Endothelial cell of umbilical vein (primary cell): ENCODE data around the gene AACS. TPM values are rescaled to one million over a fixed set of nuclear protein-coding genes. Genes with fewer than 3 reads are reported as not detected.

Experiments used
- BruUV-seq: library from RNA; stranded (reverse); fragments of 400-500 nt; replicated peaks from 2 replicates; lab custom pipeline; 2021; lab: Mats Ljungman, UMichigan
- CTCF ChIA-PET: fragments of 300-600, 350-600 bp; sonication (Branson Sonifier 250); formaldehyde crosslinking; loops from one replicate; lab custom pipeline; 2021; ENCODE audit warnings: antibody characterized with exemption, inconsistent platforms; lab: Charles Lee
- POLR2A ChIA-PET: fragments of 300-600, 350-600 bp; sonication (Branson Sonifier 250); formaldehyde crosslinking; loops from one replicate; lab custom pipeline; 2021; ENCODE audit warnings: antibody characterized with exemption, inconsistent platforms; lab: Charles Lee
- DNase-seq: peaks from one replicate; pipeline ENCODE4 v3.0.0-alpha.2; 2011; ENCODE audit warnings: low read depth, low spot score
- FAIRE-seq: peaks from 2 replicates; lab custom pipeline; 2011; peaks lifted over from hg19 to GRCh38; lab: Jason Lieb, UNC
- H2AFZ ChIP-seq: 2 replicates; pipeline ENCODE4 v1.6.0; 2012; ENCODE audit warnings: low read depth, low read length, control low read depth, inconsistent platforms
- H3K27ac ChIP-seq: 2 replicates; pipeline ENCODE4 v1.5.1; 2011; ENCODE audit warnings: low read depth, mild to moderate bottlenecking, control low read depth, low read length, moderate library complexity; ENCODE audit not compliant: insufficient read depth
- H3K27me3 ChIP-seq, 2 experiments: 2 replicates each; pipeline versions ENCODE4 v1.6.0 to v1.6.1; 2011; ENCODE audit warnings: low read length in 2 of 2, mixed read lengths in 1 of 2; ENCODE audit not compliant: control insufficient read depth in 2 of 2, insufficient read depth in 2 of 2
- H3K36me3 ChIP-seq, 2 experiments: 2 replicates in 1 of 2; 3 replicates in 1 of 2; pipeline ENCODE4 v1.5.1; 2011; ENCODE audit warnings: low read length in 2 of 2, mild to moderate bottlenecking in 1 of 2, moderate library complexity in 1 of 2; ENCODE audit not compliant: control insufficient read depth in 2 of 2, insufficient read depth in 2 of 2; ENCODE audit errors: extremely low read depth in 1 of 2
- H3K4me1 ChIP-seq: 3 replicates; pipeline ENCODE4 v1.5.1; 2011; ENCODE audit warnings: mild to moderate bottlenecking, low read length; ENCODE audit not compliant: control insufficient read depth, insufficient read depth; ENCODE audit errors: extremely low read depth
- H3K4me2 ChIP-seq: 2 replicates; pipeline ENCODE4 v1.6.1; 2011; ENCODE audit warnings: low read length, control low read depth, mixed read lengths; ENCODE audit not compliant: insufficient read depth
- H3K4me3 ChIP-seq, 3 experiments: fragments of 200-600 bp in 1 of 3; sonication (generic), shearing (Covaris generic) in 1 of 3; replicated peaks in 1 of 3; 2 replicates each; pipeline ENCODE4 v1.5.1; 2011 to 2016; ENCODE audit warnings: control low read depth in 3 of 3, low read length in 3 of 3, mild to moderate bottlenecking in 2 of 3, inconsistent platforms in 1 of 3, low read depth in 1 of 3, moderate library complexity in 1 of 3; ENCODE audit not compliant: insufficient read depth in 1 of 3
- H3K79me2 ChIP-seq: 2 replicates; pipeline ENCODE4 v1.6.0; 2012; ENCODE audit warnings: low read length, inconsistent platforms; ENCODE audit not compliant: control insufficient read depth, insufficient read depth
- H3K9ac ChIP-seq: replicated peaks from 2 replicates; pipeline ENCODE3; 2011; ENCODE audit warnings: low read length, control low read depth; ENCODE audit not compliant: insufficient read depth; ENCODE audit errors: extremely low read depth
- H3K9me1 ChIP-seq: replicated peaks from 3 replicates; pipeline ENCODE4 v1.6.0; 2011; ENCODE audit warnings: mild to moderate bottlenecking, low read length; ENCODE audit not compliant: control insufficient read depth, insufficient read depth; ENCODE audit errors: extremely low read depth
- H3K9me3 ChIP-seq: replicated peaks from 2 replicates; pipeline ENCODE4 v1.5.1; 2012; ENCODE audit warnings: low read length, inconsistent platforms; ENCODE audit not compliant: control insufficient read depth, insufficient read depth
- H4K20me1 ChIP-seq: replicated peaks from 2 replicates; pipeline ENCODE3; 2011; ENCODE audit warnings: mild to moderate bottlenecking, low read length; ENCODE audit not compliant: control insufficient read depth, insufficient read depth; ENCODE audit errors: extremely low read depth
- CTCF ChIP-seq, 2 donors: IDR thresholded peaks; 1 replicate in 1 of 2; 2 replicates in 1 of 2; pipeline ENCODE4 v1.5.1; 2011; ENCODE audit warnings: low read length in 2 of 2, mild to moderate bottlenecking in 2 of 2, moderate library complexity in 2 of 2, control low read depth in 1 of 2, inconsistent platforms in 1 of 2, low read depth in 1 of 2; ENCODE audit not compliant: insufficient read depth in 1 of 2; ENCODE audit errors: extremely low read depth in 1 of 2
- EZH2 ChIP-seq: IDR thresholded peaks from 2 replicates; pipeline ENCODE4 v1.6.1; 2012; ENCODE audit warnings: borderline replicate concordance, low read depth, mild to moderate bottlenecking, moderate library complexity, low read length, inconsistent platforms; ENCODE audit not compliant: severe bottlenecking
- FOS ChIP-seq: IDR thresholded peaks from 2 replicates; pipeline ENCODE4 v1.6.1; 2011; ENCODE audit warnings: mild to moderate bottlenecking, low read length, moderate library complexity, borderline replicate concordance; ENCODE audit not compliant: insufficient read depth
- GATA2 ChIP-seq: IDR thresholded peaks from 2 replicates; pipeline ENCODE4 v1.7.0; 2011; ENCODE audit warnings: low read depth, mild to moderate bottlenecking, moderate library complexity, mixed read lengths, low read length; ENCODE audit not compliant: insufficient read length, insufficient read depth
- JUN ChIP-seq: IDR thresholded peaks from 2 replicates; pipeline ENCODE4 v1.6.1; 2011; ENCODE audit warnings: borderline replicate concordance, low read depth; ENCODE audit not compliant: insufficient read length, insufficient read depth
- MAX ChIP-seq: IDR thresholded peaks from 2 replicates; pipeline ENCODE4 v1.6.1; 2011; ENCODE audit not compliant: insufficient read depth, insufficient read length
- MYC ChIP-seq: IDR thresholded peaks from one replicate; pipeline ENCODE4 v1.6.1; 2011; ENCODE audit warnings: mild to moderate bottlenecking, low read depth, low read length
- POLR2A ChIP-seq: IDR thresholded peaks from 2 replicates; pipeline ENCODE4 v1.6.1; 2012; ENCODE audit warnings: low read depth, mild to moderate bottlenecking, control low read depth, low read length
- POLR2AphosphoS5 ChIP-seq: IDR thresholded peaks from 2 replicates; pipeline ENCODE4 v1.6.1; 2012; ENCODE audit warnings: low read depth, mild to moderate bottlenecking, control low read depth, low read length, moderate library complexity; ENCODE audit not compliant: insufficient read depth
- dilution Hi-C: fragments of 300-500 bp; cut with MboI; formaldehyde crosslinking; loops from one replicate; pipeline ENCODE4 v1.15.0; 2019; ENCODE audit warnings: low sequenced_read_pairs; ENCODE audit not compliant: extremely low pct_ligation_motif_present
- intact Hi-C: fragments of 100-400 bp; cut with micrococcal nuclease; formaldehyde crosslinking; loops from one replicate; pipeline ENCODE4 v1.10.0; 2022
- polyA plus RNA-seq, 4 experiments: library from polyadenylated mRNA; depleted of rRNA in 3 of 4; stranded (reverse) in 3 of 4; unstranded in 1 of 4; fragments of >200 nt; gene quantifications; 2 replicates each; pipeline versions ENCODE4 v1.2.1 to v1.2.3, GENCODE V29; 2011 to 2012; ENCODE audit warnings: missing spikeins in 1 of 4
- total RNA-seq: library from RNA; stranded (reverse); gene quantifications from 2 replicates; pipeline ENCODE4 v1.2.3, GENCODE V29; 2021

The AACS gene
- total and polyA plus RNA-seq, 2 donors (not counting 3 experiments of a cell fraction or from before 2014, with no cell fraction given), result 34.7 to 40.3 TPM

GRCh38 chr12:125049093-125049458 is 16.2 kb upstream of the AACS start:
- Histone ChIP-seq H3K36me3 (no peaks in the 10 kb centered on the region), H3K9ac (no peak overlapping the region), H3K4me3 (peak overlapping the region; percentile 59 to 90 (median 72)), H3K79me2 (no peaks in the 10 kb centered on the region), H4K20me1 (no peaks in the 10 kb centered on the region), H3K27me3 (no peaks in the 10 kb centered on the region), H3K9me1 (no peaks in the 10 kb centered on the region), H3K9me3 (no peaks in the 10 kb centered on the region), H3K4me2 (peak overlapping the region; percentile 80), H3K27ac (no peak overlapping the region), H2AFZ (peak overlapping the region; percentile 99), H3K4me1 (peaks cover 4% of the 10 kb centered on the region)
- BruUV-seq, result TSS peak; percentile 79
- DNase-seq (no peak), FAIRE-seq (no peak)
- dilution Hi-C loops, result no loop called here
- ChIA-PET POLR2A (no interaction called here), CTCF (interaction anchor here (0.7 to 1.1 kb wide), 4 partner anchors 15 to 109 kb away, joined by 3 to 6 read pairs (median 4); partner anchors contain the start of gene AACS)
- intact Hi-C loops, result loop anchor here (1.0 to 5.0 kb wide), 2 partner anchors 16 to 57 kb away; partner anchors contain the start of genes AACS and BRI3BP
- TF ChIP-seq MYC (no peak), MAX (no peak), JUN (no peak), GATA2 (no peak), POLR2A (no peak), EZH2 (no peak), CTCF (IDR thresholded peaks at IDR 0.05; ENCODE audit: extremely low read depth in 1 of 2, insufficient read depth in 1 of 2, low read depth in 1 of 2, low read length in 2 of 2) (no peak), POLR2AphosphoS5 (no peak), FOS (no peak)
